Panc1 (cell line): ENCODE measurements around the gene NALCN. TPM values are rescaled to one million over a fixed set of nuclear protein-coding genes. Genes with fewer than 3 reads are reported as not detected.

Source experiments
- ATAC-seq: fragments of 200-7000 bp; cut with Tn5 transposase; 2 replicates; pipeline ENCODE4 v1.9.1; 2020; ENCODE audit warnings: mild to moderate bottlenecking, moderate library complexity
- BruUV-seq: library from RNA; stranded (reverse); fragments of 400-500 nt; replicated peaks from 2 replicates; lab custom pipeline; 2021; lab: Mats Ljungman, UMichigan
- CTCF ChIA-PET: fragments of 300-600 bp; sonication (Branson Sonifier 250); formaldehyde crosslinking; loops from one replicate; lab custom pipeline; 2022; ENCODE audit warnings: antibody characterized with exemption; lab: Charles Lee
- POLR2A ChIA-PET: fragments of 300-600 bp; sonication (Branson Sonifier 250); formaldehyde crosslinking; loops from one replicate; lab custom pipeline; 2022; ENCODE audit warnings: antibody characterized with exemption; lab: Charles Lee
- DNase-seq: peaks from one replicate; pipeline ENCODE4 v3.0.0-alpha.2; 2010; ENCODE audit warnings: low read depth, low spot score
- H3K27ac ChIP-seq: 2 replicates; pipeline ENCODE4 v1.5.1; 2011; ENCODE audit warnings: mild to moderate bottlenecking, low read length, inconsistent platforms
- H3K27me3 ChIP-seq: fragments of 200-500 bp; sonication (Bioruptor generic); 2 replicates; pipeline ENCODE4 v1.6.0; 2014; ENCODE audit warnings: low read length, inconsistent platforms; ENCODE audit not compliant: control insufficient read depth, insufficient read depth
- H3K36me3 ChIP-seq: fragments of 200-500 bp; sonication (Bioruptor generic); 2 replicates; pipeline ENCODE4 v1.5.1; 2014; ENCODE audit warnings: inconsistent platforms, mild to moderate bottlenecking, low read length, moderate library complexity; ENCODE audit not compliant: control insufficient read depth, insufficient read depth
- H3K4me1 ChIP-seq: 2 replicates; pipeline ENCODE4 v1.5.1; 2011; ENCODE audit warnings: inconsistent platforms, mild to moderate bottlenecking, low read length, moderate library complexity; ENCODE audit not compliant: control insufficient read depth, insufficient read depth
- H3K4me3 ChIP-seq, 2 experiments: 2 replicates each; pipeline ENCODE4 v1.5.1; 2011 to 2012; ENCODE audit warnings: low read depth in 2 of 2, low read length in 2 of 2, mild to moderate bottlenecking in 2 of 2, inconsistent platforms in 1 of 2, moderate library complexity in 1 of 2
- H3K9me3 ChIP-seq: fragments of 200-500 bp; sonication (Bioruptor generic); 2 replicates; pipeline ENCODE4 v1.5.1; 2014; ENCODE audit warnings: low read depth, mild to moderate bottlenecking, inconsistent platforms, low read length, moderate library complexity; ENCODE audit not compliant: control insufficient read depth, insufficient read depth
- CTCF ChIP-seq: fragments of 450-650 bp; IDR thresholded peaks from 2 replicates; pipeline ENCODE4 v1.5.1; 2017; ENCODE audit warnings: mild to moderate bottlenecking
- POLR2AphosphoS5 ChIP-seq: IDR thresholded peaks from 2 replicates; pipeline ENCODE4 v1.6.1; 2012; ENCODE audit warnings: mild to moderate bottlenecking, low read depth, low read length, moderate library complexity
- SIN3A ChIP-seq: IDR thresholded peaks from 2 replicates; pipeline ENCODE4 v1.6.1; 2012; ENCODE audit warnings: low read depth, mild to moderate bottlenecking, low read length, moderate library complexity, borderline replicate concordance; ENCODE audit not compliant: insufficient read depth
- TCF7L2 ChIP-seq: IDR thresholded peaks from 2 replicates; pipeline ENCODE4 v1.6.1; 2011; ENCODE audit warnings: mild to moderate bottlenecking, low read depth, low read length, inconsistent platforms
- in situ Hi-C: cut with HindIII; loops from 2 replicates; pipeline ENCODE4 v1.10.0; 2016; ENCODE audit warnings: low sequenced_read_pairs, low pct_unique_long_range_greater_than_20kb
- intact Hi-C: fragments of 100-400 bp; cut with micrococcal nuclease; formaldehyde crosslinking; loops from one replicate; pipeline ENCODE4 v1.10.0; 2022; ENCODE audit not compliant: unreplicated experiment
- total RNA-seq: library from RNA; stranded (reverse); gene quantifications from one replicate; pipeline ENCODE4 v1.2.1, GENCODE V29; 2021; ENCODE audit not compliant: unreplicated experiment
- TF ChIP-seq, protein P1 (sequence below), 2 experiments: IDR thresholded peaks; 2 replicates each; pipeline ENCODE4 v1.6.1; 2011 to 2012; ENCODE audit warnings: low read depth in 2 of 2, control low read depth in 1 of 2, low read length in 1 of 2, mild to moderate bottlenecking in 1 of 2, moderate library complexity in 1 of 2; ENCODE audit not compliant: insufficient read depth in 1 of 2

Gene NALCN
- total RNA-seq, 1 experiment from 2014 or later = 10.9 TPM

GRCh38 chr13:101109005-101109404, 307.3 kb downstream of the NALCN start:
- BruUV-seq = no TSS peak
- no peaks in the 10 kb centered on the region for H3K27me3 ChIP-seq
- H3K36me3 ChIP-seq = no peaks in the 10 kb centered on the region
- DNase-seq = no peak
- TF ChIP-seq, protein P1, sequence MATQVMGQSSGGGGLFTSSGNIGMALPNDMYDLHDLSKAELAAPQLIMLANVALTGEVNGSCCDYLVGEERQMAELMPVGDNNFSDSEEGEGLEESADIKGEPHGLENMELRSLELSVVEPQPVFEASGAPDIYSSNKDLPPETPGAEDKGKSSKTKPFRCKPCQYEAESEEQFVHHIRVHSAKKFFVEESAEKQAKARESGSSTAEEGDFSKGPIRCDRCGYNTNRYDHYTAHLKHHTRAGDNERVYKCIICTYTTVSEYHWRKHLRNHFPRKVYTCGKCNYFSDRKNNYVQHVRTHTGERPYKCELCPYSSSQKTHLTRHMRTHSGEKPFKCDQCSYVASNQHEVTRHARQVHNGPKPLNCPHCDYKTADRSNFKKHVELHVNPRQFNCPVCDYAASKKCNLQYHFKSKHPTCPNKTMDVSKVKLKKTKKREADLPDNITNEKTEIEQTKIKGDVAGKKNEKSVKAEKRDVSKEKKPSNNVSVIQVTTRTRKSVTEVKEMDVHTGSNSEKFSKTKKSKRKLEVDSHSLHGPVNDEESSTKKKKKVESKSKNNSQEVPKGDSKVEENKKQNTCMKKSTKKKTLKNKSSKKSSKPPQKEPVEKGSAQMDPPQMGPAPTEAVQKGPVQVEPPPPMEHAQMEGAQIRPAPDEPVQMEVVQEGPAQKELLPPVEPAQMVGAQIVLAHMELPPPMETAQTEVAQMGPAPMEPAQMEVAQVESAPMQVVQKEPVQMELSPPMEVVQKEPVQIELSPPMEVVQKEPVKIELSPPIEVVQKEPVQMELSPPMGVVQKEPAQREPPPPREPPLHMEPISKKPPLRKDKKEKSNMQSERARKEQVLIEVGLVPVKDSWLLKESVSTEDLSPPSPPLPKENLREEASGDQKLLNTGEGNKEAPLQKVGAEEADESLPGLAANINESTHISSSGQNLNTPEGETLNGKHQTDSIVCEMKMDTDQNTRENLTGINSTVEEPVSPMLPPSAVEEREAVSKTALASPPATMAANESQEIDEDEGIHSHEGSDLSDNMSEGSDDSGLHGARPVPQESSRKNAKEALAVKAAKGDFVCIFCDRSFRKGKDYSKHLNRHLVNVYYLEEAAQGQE (IDR thresholded peaks at IDR 0.05; ENCODE audit: insufficient read depth in 1 of 2, low read depth in 2 of 2, low read length in 1 of 2) = no peak
- TF ChIP-seq POLR2AphosphoS5 = no peak
- TF ChIP-seq TCF7L2 = no peak
- no peak for TF ChIP-seq SIN3A
- TF ChIP-seq CTCF = no peak
- in situ Hi-C loops = no loop called here
- H3K9me3 ChIP-seq = no peaks in the 10 kb centered on the region
- ATAC-seq = no peak
- intact Hi-C loops = no loop called here
- ChIA-PET CTCF (no interaction called here), POLR2A (no interaction called here)
- no peak overlapping the region for H3K4me3 ChIP-seq
- no peak overlapping the region for H3K27ac ChIP-seq
- no peaks in the 10 kb centered on the region for H3K4me1 ChIP-seq

DNA sequence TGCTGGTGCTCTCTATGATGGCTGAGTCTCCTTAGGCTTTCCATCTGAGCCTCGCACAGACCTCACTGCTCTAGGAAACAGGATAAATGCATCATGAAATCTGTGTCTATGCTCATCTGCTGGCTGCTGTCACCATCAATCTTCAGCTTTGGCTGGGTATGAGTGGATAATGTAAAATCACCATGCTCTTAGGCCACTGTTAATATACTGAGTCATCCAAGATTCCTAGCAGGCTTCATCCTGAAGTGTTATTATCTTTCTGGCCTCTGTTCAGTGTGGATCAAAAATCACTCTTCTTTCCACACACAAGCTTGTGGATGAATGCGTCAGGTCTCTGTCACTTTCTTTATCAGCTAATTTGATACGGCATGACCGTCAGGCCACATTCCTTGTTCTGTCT, 317.4 kb downstream of the NALCN start:
- Histone ChIP-seq H3K36me3 (no peaks in the 10 kb centered on the region), H3K4me3 (no peak overlapping the region), H3K27me3 (no peaks in the 10 kb centered on the region), H3K27ac (no peak overlapping the region), H3K4me1 (no peaks in the 10 kb centered on the region), H3K9me3 (no peaks in the 10 kb centered on the region)
- intact Hi-C loops (no loop called here), in situ Hi-C loops (no loop called here)
- ChIA-PET CTCF (no interaction called here), POLR2A (no interaction called here)
- DNase-seq (no peak), ATAC-seq (no peak)
- BruUV-seq = no TSS peak
- TF ChIP-seq SIN3A = no peak
- TF ChIP-seq TCF7L2 = no peak
- no peak for TF ChIP-seq CTCF
- TF ChIP-seq, protein P1 (IDR thresholded peaks at IDR 0.05; ENCODE audit: insufficient read depth in 1 of 2, low read depth in 2 of 2, low read length in 1 of 2) = no peak
- no peak for TF ChIP-seq POLR2AphosphoS5
